NB4 (cell line): ENCODE data around the gene RGS19.

ENCODE experiments used
- POLR2A ChIP-seq: IDR thresholded peaks from 2 replicates; pipeline ENCODE4 v1.6.1; 2011; ENCODE audit warnings: mild to moderate bottlenecking; ENCODE audit not compliant: insufficient read length; ENCODE audit errors: extremely low read depth
- TF ChIP-seq, protein P1 (sequence below): IDR thresholded peaks from 2 replicates; pipeline ENCODE4 v1.6.1; 2011; ENCODE audit warnings: low read depth, low read length
- TF ChIP-seq, protein P2 (sequence below): IDR thresholded peaks from one replicate; pipeline ENCODE4 v1.5.1; 2012; ENCODE audit warnings: low read depth, low read length

DNA sequence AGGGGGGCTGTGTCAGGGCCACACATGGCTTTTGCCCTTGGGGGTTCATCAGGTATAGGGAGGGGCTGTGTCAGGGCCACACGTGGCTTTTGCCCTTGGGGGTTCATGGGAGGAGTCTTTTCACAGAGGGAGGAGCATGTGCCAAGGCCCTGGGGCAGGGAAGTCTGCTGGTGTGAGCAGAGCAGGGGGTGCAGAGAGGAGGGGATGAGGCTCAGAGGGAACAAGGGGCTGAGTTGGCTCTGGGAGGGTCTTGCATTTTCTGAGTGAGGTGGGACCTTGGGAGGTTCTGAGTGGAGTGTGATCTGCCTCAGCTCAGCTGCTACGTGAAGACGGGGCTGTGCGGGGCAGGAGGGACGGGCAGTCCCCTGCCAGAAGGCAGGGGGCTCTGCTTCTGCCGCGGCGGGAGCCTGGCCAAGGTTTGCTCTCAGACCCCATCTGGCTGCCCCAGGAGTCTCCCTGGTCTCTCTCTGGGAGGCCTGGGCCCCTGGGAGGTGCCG is 23.9 kb downstream of the RGS19 start:
- TF ChIP-seq, protein P1, sequence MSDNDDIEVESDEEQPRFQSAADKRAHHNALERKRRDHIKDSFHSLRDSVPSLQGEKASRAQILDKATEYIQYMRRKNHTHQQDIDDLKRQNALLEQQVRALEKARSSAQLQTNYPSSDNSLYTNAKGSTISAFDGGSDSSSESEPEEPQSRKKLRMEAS: no peak
- TF ChIP-seq, protein P2, sequence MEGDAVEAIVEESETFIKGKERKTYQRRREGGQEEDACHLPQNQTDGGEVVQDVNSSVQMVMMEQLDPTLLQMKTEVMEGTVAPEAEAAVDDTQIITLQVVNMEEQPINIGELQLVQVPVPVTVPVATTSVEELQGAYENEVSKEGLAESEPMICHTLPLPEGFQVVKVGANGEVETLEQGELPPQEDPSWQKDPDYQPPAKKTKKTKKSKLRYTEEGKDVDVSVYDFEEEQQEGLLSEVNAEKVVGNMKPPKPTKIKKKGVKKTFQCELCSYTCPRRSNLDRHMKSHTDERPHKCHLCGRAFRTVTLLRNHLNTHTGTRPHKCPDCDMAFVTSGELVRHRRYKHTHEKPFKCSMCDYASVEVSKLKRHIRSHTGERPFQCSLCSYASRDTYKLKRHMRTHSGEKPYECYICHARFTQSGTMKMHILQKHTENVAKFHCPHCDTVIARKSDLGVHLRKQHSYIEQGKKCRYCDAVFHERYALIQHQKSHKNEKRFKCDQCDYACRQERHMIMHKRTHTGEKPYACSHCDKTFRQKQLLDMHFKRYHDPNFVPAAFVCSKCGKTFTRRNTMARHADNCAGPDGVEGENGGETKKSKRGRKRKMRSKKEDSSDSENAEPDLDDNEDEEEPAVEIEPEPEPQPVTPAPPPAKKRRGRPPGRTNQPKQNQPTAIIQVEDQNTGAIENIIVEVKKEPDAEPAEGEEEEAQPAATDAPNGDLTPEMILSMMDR: no peak
- TF ChIP-seq POLR2A: no peak
